GM18526 (cell line): Measurements from ENCODE around the gene GNE.

Source experiments
- POLR2A ChIP-seq: IDR thresholded peaks from 3 replicates; pipeline ENCODE4 v1.6.1; 2011; ENCODE audit not compliant: insufficient read length; ENCODE audit errors: extremely low read depth

Gene GNE

DNA sequence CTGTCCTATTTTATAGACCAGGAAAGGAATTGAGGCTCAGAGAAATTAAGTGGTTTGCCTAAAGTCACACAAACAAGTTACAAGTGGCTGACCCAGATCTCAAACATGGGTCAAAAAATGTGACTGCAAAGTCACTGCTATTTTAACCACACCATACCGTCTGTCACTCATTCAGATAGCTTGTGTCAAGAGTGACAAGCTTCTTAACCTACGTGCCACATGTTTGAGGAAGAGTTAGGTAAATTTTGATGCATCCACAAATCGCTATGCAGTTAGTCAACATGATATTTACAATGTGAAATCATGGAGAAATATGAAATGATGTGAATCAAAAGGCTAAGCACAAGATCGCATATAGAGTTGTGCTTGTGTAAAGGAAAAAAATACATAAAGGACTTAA lies 22.7 kb upstream of the GNE start:
- TF ChIP-seq POLR2A = no peak

DNA sequence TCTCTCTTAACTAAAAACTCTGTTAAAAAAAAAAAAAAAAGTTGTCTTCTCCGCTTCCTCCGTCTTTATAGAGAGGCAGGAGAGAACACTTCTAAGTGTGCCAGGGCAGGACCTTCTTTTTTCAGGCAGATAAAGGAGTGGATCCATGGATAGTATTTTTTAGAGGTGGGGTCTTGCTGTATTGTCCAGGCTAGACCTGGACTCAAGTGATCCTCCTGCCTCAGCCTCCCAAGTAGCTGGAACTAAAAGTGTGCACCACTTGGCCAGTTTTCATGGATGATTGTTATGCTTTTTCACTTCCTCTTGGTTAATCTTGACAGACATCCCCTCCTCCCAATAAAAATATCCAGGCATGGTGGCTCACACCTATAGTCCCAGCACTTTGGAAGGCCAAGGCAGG lies 20.0 kb upstream of the GNE start:
- TF ChIP-seq POLR2A = no peak

DNA sequence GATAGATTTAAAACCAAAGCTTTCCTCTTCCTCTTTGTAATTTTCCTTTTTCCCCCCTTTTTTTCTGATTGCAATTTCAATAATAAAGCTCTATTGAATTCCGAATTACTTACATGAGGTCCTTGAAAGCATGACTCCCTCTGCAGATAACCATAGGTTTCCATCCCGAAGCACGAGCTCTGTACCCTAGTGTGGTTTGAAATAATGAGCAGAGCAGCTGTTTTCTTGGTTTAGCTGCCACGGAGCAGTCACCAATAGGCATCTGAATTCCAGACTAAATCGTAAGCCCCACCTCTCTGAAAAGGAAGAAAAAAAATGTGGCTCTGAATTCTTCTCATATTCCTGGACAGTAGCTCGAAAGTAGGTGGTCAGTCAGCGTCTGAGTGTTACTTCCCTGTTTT lies 18.5 kb upstream of the GNE start:
- TF ChIP-seq POLR2A = no peak

DNA sequence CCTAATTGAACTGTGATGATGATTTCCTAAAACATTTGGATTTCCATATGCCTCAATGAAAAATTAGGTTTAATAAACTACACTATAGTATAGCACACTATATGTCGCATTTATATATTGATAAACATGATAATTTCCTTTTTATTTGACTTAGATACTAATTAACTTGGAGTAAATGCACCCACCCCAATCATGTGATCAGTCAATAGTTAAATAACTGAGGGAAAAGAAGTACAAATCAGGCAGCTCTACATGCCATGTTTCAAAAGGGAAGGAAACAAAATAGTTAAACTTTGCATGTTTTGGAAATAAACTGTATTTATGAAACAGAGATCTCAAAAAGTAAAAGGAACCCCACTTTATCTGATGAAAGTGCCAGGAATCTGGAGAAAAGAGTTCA lies 18.0 kb upstream of the GNE start:
- no peak for TF ChIP-seq POLR2A

DNA sequence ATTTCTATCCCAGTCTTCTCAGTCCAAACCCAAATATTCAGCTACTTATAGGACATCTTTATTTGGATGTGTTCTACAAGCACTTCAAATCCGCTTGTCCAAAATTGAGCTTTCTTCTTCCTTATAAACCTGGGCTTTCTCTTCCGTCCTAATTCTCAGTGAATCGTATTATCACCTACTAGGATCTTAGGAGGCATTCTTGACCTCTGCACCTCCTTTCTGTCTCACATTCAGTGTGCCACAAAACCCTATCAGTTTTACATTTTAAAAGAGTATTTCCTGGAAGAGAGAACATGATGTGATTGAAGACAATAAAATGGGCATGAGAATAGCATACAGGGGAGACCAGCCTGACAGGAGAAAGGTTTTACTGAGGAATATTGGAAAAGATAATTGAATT lies 16.8 kb upstream of the GNE start:
- no peak for TF ChIP-seq POLR2A

DNA sequence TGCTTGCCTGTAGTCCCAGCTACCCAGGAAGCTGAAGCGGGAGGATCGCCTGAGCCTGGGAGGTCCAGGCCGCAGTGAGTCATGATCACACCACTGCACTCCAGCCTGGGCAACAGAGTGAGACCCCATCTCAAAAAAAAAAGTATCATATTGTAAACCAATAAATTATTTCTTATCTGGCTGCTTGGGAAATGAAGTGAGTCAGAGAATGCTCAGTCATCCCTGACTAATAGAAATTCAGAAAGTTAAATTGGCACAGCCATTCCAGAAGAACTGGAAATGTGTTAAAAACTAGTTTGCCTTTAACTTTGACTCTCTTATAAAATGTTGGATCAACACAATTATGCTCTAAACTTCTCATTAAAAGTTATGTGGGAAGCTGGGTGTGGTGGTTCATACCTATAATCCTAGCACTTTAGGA lies 9.8 kb upstream of the GNE start:
- no peak for TF ChIP-seq POLR2A

DNA sequence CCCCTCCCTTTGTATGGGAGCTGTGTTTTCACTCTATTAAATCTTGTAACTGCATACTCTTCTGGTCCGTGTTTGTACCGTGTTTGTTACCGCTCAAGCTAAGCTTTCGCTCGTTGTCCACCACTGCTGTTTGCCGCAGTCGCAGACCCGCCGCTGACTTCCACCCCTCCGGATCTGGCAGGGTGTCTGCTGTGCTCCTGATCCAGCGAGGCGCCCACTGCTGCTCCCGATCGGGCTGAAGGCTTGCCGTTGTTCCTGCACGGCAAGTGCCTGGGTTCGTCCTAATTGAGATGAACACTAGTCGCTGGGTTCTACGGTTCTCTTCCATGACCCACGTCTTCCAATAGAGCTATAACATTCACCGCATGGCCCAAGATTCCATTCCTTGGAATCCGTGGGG lies 6.6 kb upstream of the GNE start:
- TF ChIP-seq POLR2A = no peak

DNA sequence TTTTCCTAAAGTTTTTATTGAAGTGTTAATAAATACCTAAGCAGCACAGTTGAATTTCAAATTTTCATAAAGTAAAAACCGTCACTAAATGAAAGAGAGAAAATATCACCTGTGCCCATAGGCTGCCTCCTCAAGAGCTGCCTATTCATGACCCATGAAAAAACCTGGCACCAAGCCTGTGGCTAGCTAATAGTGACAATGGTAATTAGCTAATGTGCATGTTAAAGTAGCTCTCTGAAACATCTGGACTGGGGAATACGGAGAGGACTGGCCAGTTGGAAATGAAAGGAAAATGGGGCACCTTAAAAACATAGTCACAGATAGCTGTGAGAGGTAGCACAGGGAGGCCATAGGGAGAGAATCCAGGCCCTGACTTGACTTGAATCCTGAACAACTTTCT lies 5.4 kb upstream of the GNE start:
- TF ChIP-seq POLR2A = no peak

DNA sequence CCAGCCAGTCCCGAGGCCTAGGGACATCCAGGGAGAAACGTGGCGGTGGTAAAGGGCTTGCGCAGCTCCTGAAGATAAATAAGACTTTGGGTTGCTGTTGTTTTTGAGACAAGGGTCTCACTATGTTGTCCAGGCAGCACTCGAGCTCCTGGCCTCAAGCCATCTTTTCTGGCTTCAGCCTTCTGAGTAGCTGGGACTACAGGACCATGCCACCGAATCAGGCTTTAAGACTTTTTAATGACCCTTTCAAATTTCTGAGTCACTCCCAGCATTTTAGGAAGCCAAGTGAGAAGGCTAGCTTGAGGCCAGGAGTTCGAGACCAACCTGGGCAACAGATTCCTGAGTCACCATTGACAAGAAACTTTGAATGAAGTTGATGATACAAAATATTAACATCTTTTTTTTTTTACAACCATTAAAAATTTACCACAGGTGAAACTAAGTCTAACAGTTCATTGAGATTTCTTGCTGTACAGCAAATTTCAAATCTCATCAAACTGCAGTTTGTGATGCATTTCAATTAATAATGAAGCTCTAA lies 817 bp upstream of the GNE start:
- no peak for TF ChIP-seq POLR2A

DNA sequence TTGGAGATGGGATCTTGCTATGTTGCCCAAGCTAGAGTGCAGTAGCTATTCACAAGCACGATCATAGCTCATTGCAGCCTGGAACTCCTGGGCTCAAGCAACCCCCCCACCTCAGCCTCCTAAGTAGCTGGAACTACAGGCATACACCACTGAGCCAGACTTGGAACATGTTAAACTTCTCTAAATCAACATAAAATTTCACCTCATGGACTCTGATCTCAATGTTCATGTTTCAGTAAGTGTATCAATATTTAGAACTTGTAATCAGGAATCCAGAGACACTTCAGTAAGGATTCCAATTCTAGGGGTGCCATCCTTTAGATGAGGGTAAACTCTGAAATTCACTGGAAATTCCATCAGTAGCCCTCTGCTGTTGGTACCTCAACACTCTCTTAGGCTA lies 6.8 kb downstream of the GNE start:
- no peak for TF ChIP-seq POLR2A

DNA sequence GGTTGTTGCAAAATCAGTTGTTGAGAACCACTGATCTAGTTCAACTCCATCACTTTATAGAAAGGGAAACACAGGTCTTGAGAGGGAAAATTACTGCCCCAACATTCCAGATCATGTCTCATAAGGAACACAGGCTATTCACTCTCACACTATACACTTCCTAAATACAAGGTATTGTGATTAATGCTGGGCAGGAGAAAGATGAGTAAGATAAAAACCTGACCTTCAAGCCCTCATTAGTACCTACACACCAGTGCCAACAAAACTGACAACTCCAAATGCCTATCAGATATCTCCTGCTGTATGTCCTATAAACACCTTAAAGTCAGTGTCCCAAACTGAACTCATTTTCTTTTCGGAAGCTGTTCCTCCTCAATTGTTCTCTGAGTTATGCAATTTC lies 8.2 kb downstream of the GNE start:
- TF ChIP-seq POLR2A = no peak

DNA sequence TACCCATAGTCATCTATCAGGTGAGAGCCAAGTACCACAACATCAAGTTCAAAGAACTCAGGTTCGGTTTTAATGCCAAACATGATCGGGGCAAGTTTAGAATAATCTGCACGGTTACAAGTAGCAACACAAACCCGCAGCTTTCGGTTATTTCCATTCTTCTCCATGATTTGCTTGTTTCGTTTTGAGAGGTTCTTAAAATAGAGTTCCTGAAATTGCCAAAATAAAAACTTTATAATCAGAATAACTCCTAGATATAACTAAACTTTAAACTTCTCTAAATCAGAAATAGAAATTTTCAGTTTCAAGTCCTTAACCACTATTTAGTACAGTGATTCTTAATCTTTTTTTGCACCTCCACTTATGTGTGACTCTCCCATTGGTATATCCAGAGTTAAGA lies 9.1 kb downstream of the GNE start:
- TF ChIP-seq POLR2A = no peak

DNA sequence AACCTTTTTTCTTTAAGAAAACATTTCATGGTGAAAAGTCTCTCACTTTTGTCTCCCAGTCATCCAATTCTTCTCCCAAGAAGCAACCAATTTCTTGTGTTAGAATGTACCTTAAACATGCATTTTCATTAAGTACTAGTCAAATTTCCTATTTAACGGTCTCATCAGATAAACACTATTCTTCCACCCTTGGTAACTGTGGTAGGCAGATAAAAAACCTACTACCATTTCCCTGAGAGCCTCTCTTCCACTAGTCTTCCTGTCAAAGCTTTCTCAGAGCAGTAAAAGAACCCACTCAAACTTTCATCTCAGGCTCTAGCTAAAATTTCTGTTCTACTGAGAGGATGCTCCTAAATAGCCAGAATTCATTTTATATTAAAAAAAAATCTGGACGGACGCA lies 10.9 kb downstream of the GNE start:
- no peak for TF ChIP-seq POLR2A

DNA sequence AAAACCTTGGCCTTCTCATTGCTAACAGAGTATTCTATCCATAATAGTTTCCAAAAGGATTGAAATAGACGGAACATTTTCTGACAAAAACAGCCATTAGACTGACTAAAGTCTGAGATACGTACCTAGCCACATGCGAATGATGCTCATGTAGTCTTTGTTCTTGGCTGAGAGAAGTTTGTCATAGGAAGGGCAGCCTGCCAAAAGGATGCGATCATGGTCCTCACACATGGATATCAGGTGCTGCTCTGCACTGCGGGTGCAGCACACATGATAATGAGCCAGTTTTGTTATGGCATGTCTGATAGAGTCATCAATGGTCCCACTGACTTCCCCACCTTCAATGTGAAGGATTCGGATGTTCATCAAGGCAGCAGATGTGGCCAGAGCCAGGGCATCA lies 12.3 kb downstream of the GNE start:
- TF ChIP-seq POLR2A = no peak

DNA sequence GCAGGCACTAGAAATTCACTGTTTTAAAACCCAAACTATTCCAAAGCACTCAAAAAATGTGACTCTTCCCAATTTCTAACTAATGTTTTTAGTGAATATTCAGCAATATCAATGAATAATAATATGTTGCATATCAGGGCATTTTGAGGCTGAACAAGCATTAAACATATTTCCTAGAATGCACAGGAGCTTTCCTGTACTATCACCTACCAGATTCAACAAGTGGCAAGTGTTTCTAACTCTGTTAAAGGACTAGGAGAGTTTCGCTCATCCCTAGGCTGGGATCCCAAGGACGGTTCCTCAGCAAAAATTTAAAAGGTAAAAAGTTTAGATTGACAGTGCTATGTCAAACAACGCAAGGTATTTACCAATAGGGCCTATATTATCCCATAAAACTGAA lies 21.0 kb downstream of the GNE start:
- TF ChIP-seq POLR2A = no peak

DNA sequence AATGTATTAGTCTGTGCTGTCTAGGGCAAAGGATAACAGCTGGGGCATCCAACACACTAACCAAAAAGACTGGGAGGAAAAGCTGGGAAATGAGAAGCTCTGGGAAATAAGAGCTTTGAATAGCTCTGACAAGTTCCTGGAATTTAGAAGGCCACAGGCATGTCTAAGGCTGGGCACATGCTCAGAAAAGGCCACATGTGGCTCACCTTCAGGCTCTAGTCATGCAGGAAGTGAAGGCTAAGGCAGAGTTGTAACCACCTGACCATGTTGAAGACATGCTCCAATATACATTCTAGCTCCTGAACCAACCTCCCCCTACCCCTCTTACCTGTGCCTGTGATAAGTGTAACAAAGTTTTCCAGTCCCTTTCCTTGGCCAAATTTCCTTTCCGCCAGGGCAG lies 35.8 kb downstream of the GNE start:
- no peak for TF ChIP-seq POLR2A

DNA sequence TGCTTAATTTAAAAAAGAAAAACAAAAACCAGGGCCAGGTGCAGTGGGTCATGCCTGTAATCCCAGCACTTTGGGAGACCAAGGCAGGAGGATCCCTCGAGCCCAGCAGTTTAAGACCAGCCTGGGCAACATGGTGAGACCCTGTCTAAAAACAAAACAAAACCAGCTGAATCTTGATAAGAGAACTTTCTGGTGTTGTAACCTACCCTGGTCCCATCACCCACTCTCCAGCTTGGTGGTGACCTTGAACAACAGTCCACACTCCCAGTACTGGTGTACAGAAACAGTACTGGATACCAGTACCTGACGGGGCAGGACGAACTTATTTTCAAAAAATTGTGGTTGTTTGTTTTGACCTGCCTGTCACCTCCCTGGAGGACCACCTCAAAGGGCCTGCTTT lies 36.6 kb downstream of the GNE start:
- TF ChIP-seq POLR2A = no peak

DNA sequence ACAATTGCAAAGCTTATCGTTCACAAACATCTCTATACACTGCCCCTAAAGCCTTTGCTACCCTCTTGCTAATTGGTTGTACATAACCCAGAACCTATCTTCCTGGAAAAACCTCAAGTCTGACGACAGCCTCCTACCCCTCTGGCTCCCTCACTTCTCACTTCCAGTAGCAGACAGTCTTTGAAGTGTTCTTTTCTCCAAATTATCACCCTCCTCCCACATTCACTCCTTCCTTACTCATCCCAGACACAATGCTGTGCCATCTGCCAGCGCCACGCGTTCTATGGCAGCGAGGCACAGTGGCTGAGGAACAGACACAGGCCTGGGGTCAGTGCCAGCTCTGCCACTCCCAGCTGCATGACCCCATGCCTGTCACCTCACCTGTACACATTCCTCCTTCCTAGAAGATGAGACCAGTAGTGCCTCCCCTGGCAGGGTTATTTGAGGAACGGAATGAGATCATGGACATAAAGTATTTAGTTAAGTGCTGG lies 39.8 kb downstream of the GNE start:
- no peak for TF ChIP-seq POLR2A
